OCI-LY1 (cell line): ENCODE results near the gene U2SURP.
A peak's percentile ranks its signal among the peaks of the same experiment; 100 is the strongest.
"Not testable (repeated sequence)": the region's sequence is repeated elsewhere in the genome, so short reads cannot be mapped to it uniquely, and the experiment has no call there.

Experiments
- H2AFZ ChIP-seq: fragments of 200-600 bp; sonication (generic), shearing (Covaris generic); 2 replicates; pipeline ENCODE4 v1.6.0; 2014; ENCODE audit warnings: antibody characterized with exemption, mild to moderate bottlenecking, low read length
- H3F3A ChIP-seq: fragments of 200-600 bp; sonication (generic), shearing (Covaris generic); 2 replicates; pipeline ENCODE4 v1.6.0; 2014; ENCODE audit warnings: mild to moderate bottlenecking, antibody characterized with exemption, low read length, moderate library complexity; ENCODE audit not compliant: insufficient read depth
- H3K27ac ChIP-seq: fragments of 200-600 bp; sonication (generic); 2 replicates; pipeline ENCODE4 v1.5.1; 2014; ENCODE audit warnings: low read length, mixed run types, mild to moderate bottlenecking, low read depth; ENCODE audit not compliant: poor library complexity, severe bottlenecking
- H3K27me3 ChIP-seq: fragments of 200-600 bp; sonication (generic); 2 replicates; pipeline ENCODE4 v1.6.0; 2014; ENCODE audit warnings: antibody characterized with exemption, mild to moderate bottlenecking, low read length, moderate library complexity; ENCODE audit not compliant: insufficient read depth
- H3K36me3 ChIP-seq: fragments of 200-600 bp; sonication (generic); 2 replicates; pipeline ENCODE4 v1.6.1; 2014; ENCODE audit warnings: mild to moderate bottlenecking, antibody characterized with exemption, low read length, moderate library complexity, mixed read lengths; ENCODE audit not compliant: insufficient read depth
- H3K4me1 ChIP-seq: fragments of 200-600 bp; sonication (generic); 2 replicates; pipeline ENCODE4 v1.5.1; 2014; ENCODE audit warnings: mild to moderate bottlenecking, low read length, moderate library complexity; ENCODE audit not compliant: insufficient read depth, severe bottlenecking
- H3K4me2 ChIP-seq: fragments of 200-600 bp; sonication (generic), shearing (Covaris generic); 2 replicates; pipeline ENCODE4 v1.6.1; 2014; ENCODE audit warnings: low read length
- H3K4me3 ChIP-seq: fragments of 200-600 bp; sonication (generic); 2 replicates; pipeline ENCODE4 v1.5.1; 2014; ENCODE audit warnings: low read length, low read depth, mild to moderate bottlenecking, mixed read lengths; ENCODE audit not compliant: poor library complexity, severe bottlenecking
- H3K79me2 ChIP-seq: fragments of 200-600 bp; shearing (Covaris generic); 2 replicates; pipeline ENCODE4 v1.6.1; 2016; ENCODE audit warnings: mixed run types, low read length, mixed read lengths; ENCODE audit not compliant: insufficient read depth
- H3K9ac ChIP-seq: fragments of 200-600 bp; sonication (generic), shearing (Covaris generic); 2 replicates; pipeline ENCODE4 v1.6.1; 2014; ENCODE audit warnings: mild to moderate bottlenecking, low read length, mixed read lengths
- H3K9me2 ChIP-seq: fragments of 200-600 bp; sonication (generic), shearing (Covaris generic); 2 replicates; pipeline ENCODE4 v1.6.1; 2014; ENCODE audit warnings: low read depth, mild to moderate bottlenecking, low read length, mixed read lengths
- H3K9me3 ChIP-seq: fragments of 200-600 bp; shearing (Covaris generic); 2 replicates; pipeline ENCODE4 v1.6.1; 2014; ENCODE audit warnings: low read length, mixed read lengths
- H4K20me1 ChIP-seq: fragments of 200-600 bp; sonication (generic), shearing (Covaris generic); 2 replicates; pipeline ENCODE4 v1.6.0; 2016; ENCODE audit warnings: mild to moderate bottlenecking, low read length; ENCODE audit not compliant: insufficient read depth
- EZH2 ChIP-seq: fragments of 200-600 bp; sonication (generic), shearing (Covaris generic); IDR thresholded peaks from 2 replicates; pipeline ENCODE4 v1.8.0; 2017; ENCODE audit warnings: borderline replicate concordance, mixed run types, mild to moderate bottlenecking, antibody characterized with exemption, low read length, moderate library complexity, mixed read lengths
- TF ChIP-seq, protein P1 (sequence below): fragments of 200-600 bp; sonication (generic), shearing (Covaris generic); IDR thresholded peaks from 2 replicates; pipeline ENCODE4 v1.5.1; 2017; ENCODE audit warnings: mild to moderate bottlenecking, antibody characterized with exemption, low read length, moderate library complexity, mixed read lengths

U2SURP gene

DNA sequence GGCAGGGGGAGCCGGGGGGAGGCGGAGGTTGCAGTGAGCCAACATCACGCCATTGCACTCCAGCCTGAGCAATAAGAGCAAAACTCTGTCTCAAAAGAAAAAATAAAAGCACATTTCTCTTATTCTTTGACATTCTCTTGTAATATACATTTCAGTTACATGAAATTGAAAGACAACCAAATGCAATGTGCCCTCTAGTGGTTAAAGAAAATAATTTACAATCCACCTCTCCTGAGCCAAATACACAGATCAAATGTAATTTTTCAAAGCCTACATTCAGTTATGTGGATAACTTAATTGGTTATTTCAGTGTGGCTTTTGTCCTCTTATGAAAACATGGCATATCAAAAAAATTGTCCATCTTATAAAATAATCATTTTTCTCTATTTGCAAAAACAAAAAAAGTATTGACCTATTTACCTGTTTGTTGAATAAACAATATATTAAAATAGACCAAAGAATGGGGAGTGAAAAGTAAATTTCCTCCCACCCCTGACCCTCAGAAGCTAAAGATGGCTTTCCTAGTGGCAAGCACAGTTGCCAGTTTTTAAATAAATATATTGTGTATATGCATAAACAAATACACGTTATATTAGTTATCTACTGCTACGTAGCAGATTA lies 14.2 kb upstream of the U2SURP start:
- Histone ChIP-seq H2AFZ (no peak overlapping the region), H3K27me3 (peaks cover 3% of the 10 kb centered on the region; the same call in 1 of the 2 replicates), H3K4me2 (no peak overlapping the region), H3K9me2 (no peaks in the 10 kb centered on the region), H3K9ac (no peak overlapping the region), H4K20me1 (no peaks in the 10 kb centered on the region), H3K79me2 (no peaks in the 10 kb centered on the region), H3K36me3 (no peaks in the 10 kb centered on the region), H3K9me3 (no peaks in the 10 kb centered on the region), H3K4me1 (no peaks in the 10 kb centered on the region), H3K27ac (no peak overlapping the region), H3K4me3 (no peak overlapping the region), H3F3A (no peaks in the 10 kb centered on the region)
- no peak for TF ChIP-seq EZH2
- TF ChIP-seq, protein P1, sequence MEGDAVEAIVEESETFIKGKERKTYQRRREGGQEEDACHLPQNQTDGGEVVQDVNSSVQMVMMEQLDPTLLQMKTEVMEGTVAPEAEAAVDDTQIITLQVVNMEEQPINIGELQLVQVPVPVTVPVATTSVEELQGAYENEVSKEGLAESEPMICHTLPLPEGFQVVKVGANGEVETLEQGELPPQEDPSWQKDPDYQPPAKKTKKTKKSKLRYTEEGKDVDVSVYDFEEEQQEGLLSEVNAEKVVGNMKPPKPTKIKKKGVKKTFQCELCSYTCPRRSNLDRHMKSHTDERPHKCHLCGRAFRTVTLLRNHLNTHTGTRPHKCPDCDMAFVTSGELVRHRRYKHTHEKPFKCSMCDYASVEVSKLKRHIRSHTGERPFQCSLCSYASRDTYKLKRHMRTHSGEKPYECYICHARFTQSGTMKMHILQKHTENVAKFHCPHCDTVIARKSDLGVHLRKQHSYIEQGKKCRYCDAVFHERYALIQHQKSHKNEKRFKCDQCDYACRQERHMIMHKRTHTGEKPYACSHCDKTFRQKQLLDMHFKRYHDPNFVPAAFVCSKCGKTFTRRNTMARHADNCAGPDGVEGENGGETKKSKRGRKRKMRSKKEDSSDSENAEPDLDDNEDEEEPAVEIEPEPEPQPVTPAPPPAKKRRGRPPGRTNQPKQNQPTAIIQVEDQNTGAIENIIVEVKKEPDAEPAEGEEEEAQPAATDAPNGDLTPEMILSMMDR: peak; percentile 83

DNA sequence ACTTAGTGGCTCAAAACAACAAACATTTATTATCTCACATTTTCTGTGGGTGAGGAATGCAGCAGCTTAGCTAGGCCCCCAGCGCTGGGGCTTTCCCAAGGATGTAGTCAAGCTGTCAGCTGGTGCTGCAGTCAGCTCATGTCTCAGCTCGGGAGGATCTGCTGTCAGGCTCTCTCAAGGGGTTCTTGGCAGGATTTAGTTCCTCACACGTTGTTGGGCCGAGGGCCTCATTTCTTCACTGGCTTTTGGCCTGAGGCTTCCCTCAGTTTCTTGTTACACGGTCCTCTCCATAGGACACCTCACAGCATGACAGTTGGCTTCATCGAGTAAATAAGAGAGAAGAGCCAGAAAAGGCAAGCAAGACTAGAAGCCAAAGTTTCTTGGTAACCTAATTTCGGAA lies 13.7 kb upstream of the U2SURP start:
- Histone ChIP-seq H3K4me1 (no peaks in the 10 kb centered on the region), H3K27me3 (peaks cover 3% of the 10 kb centered on the region; the same call in 1 of the 2 replicates), H3K9me2 (no peaks in the 10 kb centered on the region), H3K27ac (no peak overlapping the region), H3K9me3 (no peaks in the 10 kb centered on the region), H3K4me3 (no peak overlapping the region), H3K79me2 (no peaks in the 10 kb centered on the region), H3K4me2 (no peak overlapping the region), H3K36me3 (no peaks in the 10 kb centered on the region), H3F3A (no peaks in the 10 kb centered on the region), H4K20me1 (no peaks in the 10 kb centered on the region), H2AFZ (no peak overlapping the region), H3K9ac (no peak overlapping the region)
- TF ChIP-seq EZH2: no peak
- TF ChIP-seq, protein P1: no peak

DNA sequence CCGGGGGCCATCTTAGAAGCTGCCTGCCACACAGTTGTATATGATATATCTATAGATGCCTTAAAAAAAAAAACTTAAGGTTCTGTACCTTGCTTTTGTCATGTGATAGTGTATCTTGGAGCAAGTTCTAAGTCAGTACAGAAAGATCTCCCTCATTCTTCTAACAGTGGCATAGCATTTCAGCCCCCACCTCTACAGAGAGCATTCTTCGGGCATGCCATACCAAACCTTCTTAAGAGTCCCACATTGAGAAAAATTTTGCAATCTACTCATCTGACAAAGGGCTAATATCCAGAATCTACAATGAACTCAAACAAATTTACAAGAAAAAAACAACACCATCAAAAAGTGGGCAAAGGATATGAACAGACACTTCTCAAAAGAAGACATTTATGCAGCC lies 13.1 kb upstream of the U2SURP start:
- H3K27ac ChIP-seq, H3F3A ChIP-seq, H3K27me3 ChIP-seq, H3K79me2 ChIP-seq, H3K9me2 ChIP-seq, H2AFZ ChIP-seq, H3K9ac ChIP-seq, H3K4me3 ChIP-seq, H3K4me2 ChIP-seq, H3K9me3 ChIP-seq, H3K4me1 ChIP-seq, H3K36me3 ChIP-seq, H4K20me1 ChIP-seq: not testable (repeated sequence)

DNA sequence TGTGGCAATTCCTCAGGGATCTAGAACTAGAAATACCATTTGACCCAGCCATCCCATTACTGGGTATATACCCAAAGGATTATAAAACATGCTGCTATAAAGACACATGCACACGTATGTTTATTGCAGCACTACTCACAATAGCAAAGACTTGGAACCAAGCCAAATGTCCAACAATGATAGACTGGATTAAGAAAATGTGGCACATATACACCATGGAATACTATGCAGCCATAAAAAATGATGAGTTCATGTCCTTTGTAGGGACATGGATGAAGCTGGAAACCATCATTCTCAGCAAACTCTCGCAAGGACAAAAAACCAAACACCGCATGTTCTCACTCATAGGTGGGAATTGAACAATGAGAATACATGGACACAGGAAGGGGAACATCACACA lies 12.5 kb upstream of the U2SURP start:
- not testable (repeated sequence) for H3K36me3 ChIP-seq, H3K9me3 ChIP-seq, H3K4me2 ChIP-seq, H3K79me2 ChIP-seq, H3F3A ChIP-seq, H3K4me1 ChIP-seq, H3K4me3 ChIP-seq, H3K27me3 ChIP-seq, H4K20me1 ChIP-seq, H3K9me2 ChIP-seq, H2AFZ ChIP-seq, H3K9ac ChIP-seq, H3K27ac ChIP-seq
